Left lung (tissue), 10 donors: ENCODE measurements around the gene FAH. TPM values are rescaled to one million over a fixed set of nuclear protein-coding genes. Genes with fewer than 3 reads are reported as not detected.
A peak's percentile ranks its signal among the peaks of the same experiment; 100 is the strongest.

Experiments used
- ATAC-seq: fragments of 200-7000 bp; cut with Tn5 transposase; one replicate; pipeline ENCODE4 v1.9.1; 2020; ENCODE audit warnings: moderate library complexity
- DNase-seq, 4 donors: peaks; one replicate each; pipeline ENCODE4 v3.0.0-alpha.2; 2013 to 2020
- H3K27ac ChIP-seq, 2 donors: fragments of 200-600 bp; sonication (generic) in 1 of 2; one replicate each; pipeline versions ENCODE4 v1.5.0 to v1.8.0; 2020 to 2021
- H3K27me3 ChIP-seq, 2 donors: fragments of 200-600 bp; sonication (generic) in 1 of 2; one replicate each; pipeline versions ENCODE4 v1.5.0 to v1.8.0; 2020 to 2021
- H3K36me3 ChIP-seq, 2 donors: fragments of 200-600 bp; sonication (generic) in 1 of 2; one replicate each; pipeline versions ENCODE4 v1.5.0 to v1.8.0; 2020 to 2021
- H3K4me1 ChIP-seq, 2 donors: fragments of 200-600 bp; one replicate each; pipeline ENCODE4 v1.8.0; 2021
- H3K4me3 ChIP-seq, 2 donors: fragments of 200-600 bp; sonication (generic) in 1 of 2; one replicate each; pipeline versions ENCODE4 v1.5.0 to v1.8.0; 2020 to 2021; ENCODE audit warnings: mild to moderate bottlenecking in 1 of 2
- H3K9me3 ChIP-seq, 2 donors: fragments of 200-600 bp; sonication (generic) in 1 of 2; one replicate each; pipeline versions ENCODE4 v1.5.0 to v1.8.0; 2020 to 2021
- intact Hi-C, 2 donors: fragments of 100-400 bp; cut with DNase I; formaldehyde crosslinking; loops; one replicate each; pipeline versions ENCODE4 v1.11.2 to v1.14.2; 2022
- polyA plus RNA-seq, 6 donors: library from polyadenylated mRNA; unstranded; fragments of 120-200 nt; gene quantifications; one replicate each; pipeline ENCODE4 v1.2.1, GENCODE V29; 2013; ENCODE audit not compliant: insufficient read length in 6 of 6
- total RNA-seq, 2 donors: library from RNA; stranded (reverse); fragmentation: NEBNext Ultra II Directional; extraction: Animal tissue kit (Norgen Biotek cat#: 25700); gene quantifications; one replicate each; pipeline ENCODE4 v1.2.1, GENCODE V29; 2021
- TF ChIP-seq, protein P1 (sequence below), 2 donors: fragments of 200-600 bp; sonication (generic) in 1 of 2; IDR thresholded peaks; one replicate each; pipeline versions ENCODE4 v1.5.0 to v1.8.0; 2021; ENCODE audit warnings: antibody characterized with exemption in 2 of 2
- donor health status: DM: no; HTN: yes; CAD: no.
- donor health status: DM: no; HTN: no; CAD: no.

Gene FAH
- total and polyA plus RNA-seq, 8 donors: 50.2 to 68.7 (median 55.7) TPM

DNA sequence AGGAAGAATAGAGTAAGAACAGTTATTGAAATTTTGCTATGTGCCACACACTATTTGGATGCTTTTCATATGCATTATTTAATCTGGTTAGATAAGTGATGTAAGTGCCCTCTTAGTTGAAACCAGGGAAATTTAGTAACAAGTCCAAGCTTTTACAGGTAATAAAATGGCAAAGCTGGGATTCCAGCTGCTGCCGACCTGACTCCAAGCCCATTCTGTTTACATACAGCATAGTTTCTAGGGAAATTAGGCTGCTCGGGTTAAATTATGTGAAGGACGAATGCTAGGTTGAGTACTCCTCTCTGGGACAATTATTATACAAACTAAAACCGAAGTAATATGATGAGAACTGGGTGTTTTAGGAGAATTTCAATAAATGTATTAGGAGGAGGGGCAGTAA is 38.7 kb upstream of the FAH start:
- Histone ChIP-seq H3K36me3 (no peaks in the 10 kb centered on the region), H3K27ac (no peak overlapping the region), H3K4me1 (peaks cover 0 to 11% of the 10 kb centered on the region in 2 donors), H3K4me3 (no peak overlapping the region), H3K9me3 (no peaks in the 10 kb centered on the region), H3K27me3 (no peaks in the 10 kb centered on the region)
- ATAC-seq (peak; percentile 40), DNase-seq (no peak)
- intact Hi-C loops: no loop called here
- TF ChIP-seq, protein P1, sequence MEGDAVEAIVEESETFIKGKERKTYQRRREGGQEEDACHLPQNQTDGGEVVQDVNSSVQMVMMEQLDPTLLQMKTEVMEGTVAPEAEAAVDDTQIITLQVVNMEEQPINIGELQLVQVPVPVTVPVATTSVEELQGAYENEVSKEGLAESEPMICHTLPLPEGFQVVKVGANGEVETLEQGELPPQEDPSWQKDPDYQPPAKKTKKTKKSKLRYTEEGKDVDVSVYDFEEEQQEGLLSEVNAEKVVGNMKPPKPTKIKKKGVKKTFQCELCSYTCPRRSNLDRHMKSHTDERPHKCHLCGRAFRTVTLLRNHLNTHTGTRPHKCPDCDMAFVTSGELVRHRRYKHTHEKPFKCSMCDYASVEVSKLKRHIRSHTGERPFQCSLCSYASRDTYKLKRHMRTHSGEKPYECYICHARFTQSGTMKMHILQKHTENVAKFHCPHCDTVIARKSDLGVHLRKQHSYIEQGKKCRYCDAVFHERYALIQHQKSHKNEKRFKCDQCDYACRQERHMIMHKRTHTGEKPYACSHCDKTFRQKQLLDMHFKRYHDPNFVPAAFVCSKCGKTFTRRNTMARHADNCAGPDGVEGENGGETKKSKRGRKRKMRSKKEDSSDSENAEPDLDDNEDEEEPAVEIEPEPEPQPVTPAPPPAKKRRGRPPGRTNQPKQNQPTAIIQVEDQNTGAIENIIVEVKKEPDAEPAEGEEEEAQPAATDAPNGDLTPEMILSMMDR (IDR thresholded peaks at IDR 0.05): no peak

DNA sequence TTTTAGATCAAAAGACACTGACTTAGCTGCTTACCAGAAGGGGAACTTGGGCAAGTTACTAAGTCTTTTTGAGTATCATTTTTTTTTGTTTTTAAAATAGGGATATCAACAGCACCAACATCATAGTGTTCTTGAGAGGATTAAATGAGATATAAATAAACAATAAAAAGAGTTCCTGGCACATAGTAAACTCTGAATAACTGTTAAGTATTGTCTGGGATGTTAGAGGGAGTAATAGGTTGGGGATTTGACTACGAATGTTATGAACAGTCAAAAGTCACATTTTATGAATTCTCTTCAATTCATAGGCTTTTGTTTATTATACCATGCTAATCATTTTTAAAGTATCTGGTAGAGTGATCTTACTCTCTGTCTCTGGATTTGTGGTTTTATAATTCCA is 37.8 kb upstream of the FAH start:
- no peaks in the 10 kb centered on the region for H3K27me3 ChIP-seq
- DNase-seq (no peak), ATAC-seq (no peak)
- TF ChIP-seq, protein P1 (IDR thresholded peaks at IDR 0.05): no peak
- H3K4me3 ChIP-seq: no peak overlapping the region
- H3K4me1 ChIP-seq: peaks cover 0 to 11% of the 10 kb centered on the region in 2 donors
- no peaks in the 10 kb centered on the region for H3K9me3 ChIP-seq
- H3K27ac ChIP-seq: no peak overlapping the region
- intact Hi-C loops: no loop called here
- H3K36me3 ChIP-seq: no peaks in the 10 kb centered on the region

DNA sequence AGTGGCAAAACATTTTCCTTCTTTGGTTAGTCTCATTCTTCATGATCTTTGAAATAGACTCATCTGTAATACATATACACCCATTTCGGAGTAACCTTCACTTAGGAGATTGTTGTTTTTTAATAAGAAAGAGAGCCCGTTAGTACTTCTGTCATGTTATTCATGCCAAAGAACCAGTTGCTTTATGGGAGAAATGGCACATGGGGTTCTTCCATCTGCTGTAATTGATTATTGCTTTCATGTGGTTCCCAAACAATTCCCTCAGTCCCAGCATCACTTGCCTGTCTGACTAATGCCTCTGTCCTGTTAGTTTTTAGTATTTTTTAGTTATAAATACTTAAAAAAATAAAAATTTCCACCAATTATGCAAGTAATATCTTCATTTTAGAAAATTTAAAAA is 33.8 kb upstream of the FAH start:
- Histone ChIP-seq H3K27ac (no peak overlapping the region), H3K27me3 (no peaks in the 10 kb centered on the region), H3K9me3 (no peaks in the 10 kb centered on the region), H3K36me3 (peaks cover 0 to 21% of the 10 kb centered on the region in 2 donors), H3K4me3 (no peak overlapping the region), H3K4me1 (peaks cover 0 to 11% of the 10 kb centered on the region in 2 donors)
- DNase-seq (no peak), ATAC-seq (no peak)
- intact Hi-C loops: no loop called here
- TF ChIP-seq, protein P1 (IDR thresholded peaks at IDR 0.05): no peak

DNA sequence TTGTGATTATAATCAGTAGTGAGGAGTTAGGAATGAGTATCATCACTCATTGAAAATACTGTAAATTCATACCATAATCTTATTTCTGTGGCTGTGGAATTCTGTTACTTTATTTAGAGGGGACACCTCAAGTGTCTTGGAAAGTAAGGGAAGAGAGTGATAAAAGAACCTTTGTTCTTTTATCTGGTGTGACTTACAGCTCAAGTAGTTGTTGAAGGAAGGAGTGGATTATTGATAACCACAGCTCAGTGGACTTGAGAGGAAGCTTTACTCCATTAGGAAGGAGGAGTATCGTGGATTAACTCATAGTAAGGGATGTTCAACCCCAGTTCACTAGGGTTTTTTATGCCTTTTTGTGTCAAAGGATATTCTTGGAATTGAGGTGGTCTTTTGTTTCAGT is 32.2 kb upstream of the FAH start:
- Histone ChIP-seq H3K27ac (no peak overlapping the region), H3K9me3 (no peaks in the 10 kb centered on the region), H3K4me3 (no peak overlapping the region), H3K4me1 (no peaks in the 10 kb centered on the region), H3K27me3 (no peaks in the 10 kb centered on the region), H3K36me3 (peaks cover 0 to 25% of the 10 kb centered on the region in 2 donors)
- DNase-seq (no peak), ATAC-seq (no peak)
- intact Hi-C loops: no loop called here
- TF ChIP-seq, protein P1 (IDR thresholded peaks at IDR 0.05): no peak

DNA sequence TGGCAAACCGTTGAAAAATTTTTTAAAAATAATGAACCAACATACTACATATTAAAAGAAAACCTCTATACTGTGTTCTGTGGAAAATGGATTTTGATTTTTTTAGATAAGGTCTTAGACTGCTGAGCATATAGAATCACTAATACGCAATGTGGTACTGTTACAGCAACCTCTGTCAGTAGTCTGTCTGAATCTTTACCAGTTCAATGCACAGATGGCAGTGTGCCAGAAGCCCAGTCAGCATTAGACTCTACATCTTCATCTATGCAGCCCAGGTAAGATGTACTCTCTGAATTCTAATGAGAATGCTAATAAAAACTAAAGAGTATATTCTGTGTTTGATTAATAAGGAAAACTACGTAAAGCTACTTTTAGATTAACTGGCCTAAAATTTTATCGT is 31.3 kb upstream of the FAH start:
- H3K36me3 ChIP-seq: peaks cover 0 to 28% of the 10 kb centered on the region in 2 donors

More for the DNA sequence above, 31.3 kb upstream of the FAH start:
- no peak overlapping the region for H3K27ac ChIP-seq
- H3K4me3 ChIP-seq: no peak overlapping the region
- no peaks in the 10 kb centered on the region for H3K4me1 ChIP-seq
- no peaks in the 10 kb centered on the region for H3K27me3 ChIP-seq
- intact Hi-C loops: no loop called here
- TF ChIP-seq, protein P1 (IDR thresholded peaks at IDR 0.05): no peak
- no peaks in the 10 kb centered on the region for H3K9me3 ChIP-seq
- ATAC-seq (no peak), DNase-seq (no peak)
